ENCODE results near the gene MIF4GD.

GRCh38 chr17:75313941-75314551, 43.0 kb upstream of the MIF4GD start:
- TF ChIP-seq CTCF (conservative IDR thresholded peaks at IDR 0.05; ENCODE audit: low read depth, low read length) (no peak), EZH2 (IDR thresholded peaks at IDR 0.05; ENCODE audit: borderline replicate concordance, low read depth, low read length, poor library complexity, severe bottlenecking) (no peak)
